K562 (cell line): ENCODE data around the gene ZNF513. TPM values are rescaled to one million over a fixed set of nuclear protein-coding genes. Genes with fewer than 3 reads are reported as not detected.

Experiments
- CBX3 ChIP-seq, 2 experiments: IDR thresholded peaks; 1 replicate in 1 of 2; 2 replicates in 1 of 2; pipeline ENCODE4 v1.6.1; 2012; ENCODE audit warnings: inconsistent platforms in 2 of 2, low read length in 2 of 2, borderline replicate concordance in 1 of 2, control low read depth in 1 of 2
- EHMT2 ChIP-seq: fragments of 450-650 bp; IDR thresholded peaks from 2 replicates; pipeline ENCODE4 v1.6.1; 2018; ENCODE audit warnings: antibody characterized with exemption
- EP400 ChIP-seq: fragments of 450-650 bp; IDR thresholded peaks from 2 replicates; pipeline ENCODE4 v1.6.1; 2017; ENCODE audit warnings: antibody characterized with exemption, mild to moderate bottlenecking, moderate library complexity
- GABPB2 ChIP-seq: fragments of 250-450 bp; sonication (Bioruptor Pico); conservative IDR thresholded peaks from 2 replicates; pipeline ENCODE4 v1.5.1; 2021; ENCODE audit warnings: mild to moderate bottlenecking
- IFI16 ChIP-seq: fragments of 250-450 bp; sonication (Bioruptor Pico); IDR thresholded peaks from 2 replicates; pipeline ENCODE4 v2.1.2; 2022; ENCODE audit warnings: mild to moderate bottlenecking, inconsistent platforms
- KDM5B ChIP-seq: fragments of 200-600 bp; sonication (generic); IDR thresholded peaks from 2 replicates; pipeline ENCODE4 v1.6.1; 2012; ENCODE audit warnings: low read depth, mild to moderate bottlenecking, moderate library complexity, low read length, control low read depth, inconsistent platforms; ENCODE audit not compliant: insufficient replicate concordance
- KLF10 ChIP-seq: fragments of 250-450 bp; sonication (Bioruptor Pico); IDR thresholded peaks from 2 replicates; pipeline ENCODE4 v1.6.1; 2021; ENCODE audit warnings: matching md5 sums
- NFRKB ChIP-seq: fragments of 450-650 bp; IDR thresholded peaks from 2 replicates; pipeline ENCODE4 v1.6.1; 2016; ENCODE audit warnings: low read depth
- TAF1 ChIP-seq: IDR thresholded peaks from 2 replicates; pipeline ENCODE4 v1.6.1; 2011; ENCODE audit warnings: mild to moderate bottlenecking, low read length, moderate library complexity; ENCODE audit not compliant: insufficient read depth, control insufficient read depth, severe bottlenecking; ENCODE audit errors: extremely low read depth
- ZC3H11A ChIP-seq: IDR thresholded peaks from 2 replicates; pipeline ENCODE4 v1.6.1; 2012; ENCODE audit warnings: low read depth, low read length, improper control_type of control experiment
- ZNF140 ChIP-seq: fragments of 250-450 bp; sonication (Bioruptor Pico); IDR thresholded peaks from 2 replicates; pipeline ENCODE4 v1.8.0; 2021; ENCODE audit warnings: moderate library complexity, mild to moderate bottlenecking, inconsistent platforms
- ZNF197 ChIP-seq: fragments of 200-800 bp; sonication (Bioruptor generic); IDR thresholded peaks from 2 replicates; pipeline ENCODE4 v1.6.1; 2016; ENCODE audit warnings: low read depth, missing genetic modification characterization, missing compliant biosample characterization
- ZNF707 ChIP-seq: fragments of 250-450 bp; sonication (Bioruptor Pico); conservative IDR thresholded peaks from 2 replicates; pipeline ENCODE4 v1.8.0; 2022; ENCODE audit warnings: inconsistent platforms, mild to moderate bottlenecking, moderate library complexity
- ZNF77 ChIP-seq: fragments of 250-450 bp; sonication (Bioruptor Pico); IDR thresholded peaks from 2 replicates; pipeline ENCODE4 v1.5.0; 2020
- polyA plus RNA-seq, 8 experiments: library from polyadenylated mRNA; depleted of rRNA in 4 of 8; stranded (reverse) in 5 of 8; unstranded in 3 of 8; fragments of >200 nt; fragmentation: Nextera tagmentation in 2 of 8; fragmentation: Illumina TruSeq in 1 of 8; extraction: Ambion mirVana in 2 of 8; extraction: Trizol in 1 of 8; gene quantifications; 2 replicates each; pipeline versions ENCODE4 v1.2.1 to v1.2.3, GENCODE V29; 2011 to 2014; ENCODE audit warnings: inconsistent platforms in 1 of 8, missing spikeins in 1 of 8
- total RNA-seq, 7 experiments: library from RNA; depleted of rRNA in 6 of 7; stranded (reverse); fragments of >200 nt in 6 of 7; fragmentation: Illumina TruSeq in 2 of 7; extraction: Trizol in 2 of 7; gene quantifications; 2 replicates each; pipeline versions ENCODE4 v1.2.1 to v1.2.3, GENCODE V29; 2011 to 2021; ENCODE audit warnings: low replicate concordance in 1 of 7
- TF ChIP-seq, protein P1 (sequence below): fragments of 450-650 bp; formaldehyde crosslinking; IDR thresholded peaks from 2 replicates; pipeline ENCODE4 v1.4.0; 2022; ENCODE audit warnings: mild to moderate bottlenecking, moderate library complexity
- TF ChIP-seq, protein P2 (sequence below): fragments of 450-650 bp; IDR thresholded peaks from 2 replicates; pipeline ENCODE4 v1.6.1; 2016; ENCODE audit warnings: borderline replicate concordance
- TF ChIP-seq, protein P3 (sequence below): fragments of 200-400 bp; formaldehyde crosslinking; IDR thresholded peaks from 2 replicates; pipeline ENCODE4 v1.6.1; 2017; ENCODE audit warnings: mild to moderate bottlenecking, low read depth, low read length, moderate library complexity
- TF ChIP-seq, protein P4 (sequence below): IDR thresholded peaks from 2 replicates; pipeline ENCODE4 v1.6.1; 2016; ENCODE audit warnings: missing genetic modification characterization, missing compliant biosample characterization
- TF ChIP-seq, protein P5 (sequence below), 3 experiments: IDR thresholded peaks in 2 of 3; conservative IDR thresholded peaks in 1 of 3; 2 replicates each; pipeline ENCODE4 v1.5.1; 2011 to 2012; ENCODE audit warnings: low read length in 3 of 3, mild to moderate bottlenecking in 3 of 3, control low read depth in 2 of 3, improper control_type of control experiment in 1 of 3, inconsistent platforms in 1 of 3, low read depth in 1 of 3, mixed read lengths in 1 of 3, moderate library complexity in 1 of 3; ENCODE audit not compliant: insufficient read depth in 2 of 3

Gene ZNF513
- total and polyA plus RNA-seq, 9 of the 15 experiments (the other 6 are each of a cell fraction or from before 2014, with no cell fraction given), result 0.04 to 13.6 (median 4.4) TPM

DNA sequence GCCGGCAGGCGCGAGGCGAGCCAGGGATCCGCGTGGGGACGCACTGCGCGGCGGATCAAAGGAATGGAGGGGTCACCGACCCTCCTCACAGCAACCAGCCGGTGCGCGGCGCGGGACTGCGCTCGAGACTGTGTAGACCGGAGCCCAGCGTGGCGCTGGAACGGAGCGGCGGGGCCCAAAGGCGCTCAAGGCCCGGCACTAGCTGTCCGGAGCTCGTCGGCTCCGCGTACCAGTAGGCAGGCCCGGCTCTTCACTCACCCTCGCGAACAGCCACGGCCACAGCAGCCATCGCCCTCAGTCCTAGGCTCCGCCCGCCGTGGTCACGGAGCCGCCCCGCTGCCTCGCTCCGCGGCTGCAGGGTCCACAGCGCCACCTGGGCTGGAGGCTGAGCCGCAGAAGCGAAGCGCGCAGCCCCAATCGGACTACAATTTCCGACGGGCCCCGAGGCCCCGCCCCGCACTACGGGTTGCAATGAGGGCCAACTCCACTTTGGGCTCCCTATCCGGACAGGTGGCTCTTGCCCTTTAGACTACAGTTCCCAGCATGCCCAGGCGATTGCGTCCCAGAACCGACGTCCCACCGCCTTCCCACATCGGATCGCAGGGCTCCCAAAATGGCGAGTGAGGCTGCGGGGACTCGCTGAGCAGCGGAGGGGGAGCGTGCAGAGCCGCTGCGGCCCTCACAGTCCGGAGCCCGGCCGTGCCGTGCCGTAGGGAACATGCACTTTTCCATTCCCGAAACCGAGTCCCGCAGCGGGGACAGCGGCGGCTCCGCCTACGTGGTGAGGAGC, 10.3 kb downstream of the ZNF513 start, which contains the start of the genes EIF2B4 and SNX17 (continued):
- no peak for TF ChIP-seq ZNF197 (CRISPR knock-in tag)
- TF ChIP-seq, protein P1, sequence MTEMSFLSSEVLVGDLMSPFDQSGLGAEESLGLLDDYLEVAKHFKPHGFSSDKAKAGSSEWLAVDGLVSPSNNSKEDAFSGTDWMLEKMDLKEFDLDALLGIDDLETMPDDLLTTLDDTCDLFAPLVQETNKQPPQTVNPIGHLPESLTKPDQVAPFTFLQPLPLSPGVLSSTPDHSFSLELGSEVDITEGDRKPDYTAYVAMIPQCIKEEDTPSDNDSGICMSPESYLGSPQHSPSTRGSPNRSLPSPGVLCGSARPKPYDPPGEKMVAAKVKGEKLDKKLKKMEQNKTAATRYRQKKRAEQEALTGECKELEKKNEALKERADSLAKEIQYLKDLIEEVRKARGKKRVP, result no peak
- TF ChIP-seq, protein P2, sequence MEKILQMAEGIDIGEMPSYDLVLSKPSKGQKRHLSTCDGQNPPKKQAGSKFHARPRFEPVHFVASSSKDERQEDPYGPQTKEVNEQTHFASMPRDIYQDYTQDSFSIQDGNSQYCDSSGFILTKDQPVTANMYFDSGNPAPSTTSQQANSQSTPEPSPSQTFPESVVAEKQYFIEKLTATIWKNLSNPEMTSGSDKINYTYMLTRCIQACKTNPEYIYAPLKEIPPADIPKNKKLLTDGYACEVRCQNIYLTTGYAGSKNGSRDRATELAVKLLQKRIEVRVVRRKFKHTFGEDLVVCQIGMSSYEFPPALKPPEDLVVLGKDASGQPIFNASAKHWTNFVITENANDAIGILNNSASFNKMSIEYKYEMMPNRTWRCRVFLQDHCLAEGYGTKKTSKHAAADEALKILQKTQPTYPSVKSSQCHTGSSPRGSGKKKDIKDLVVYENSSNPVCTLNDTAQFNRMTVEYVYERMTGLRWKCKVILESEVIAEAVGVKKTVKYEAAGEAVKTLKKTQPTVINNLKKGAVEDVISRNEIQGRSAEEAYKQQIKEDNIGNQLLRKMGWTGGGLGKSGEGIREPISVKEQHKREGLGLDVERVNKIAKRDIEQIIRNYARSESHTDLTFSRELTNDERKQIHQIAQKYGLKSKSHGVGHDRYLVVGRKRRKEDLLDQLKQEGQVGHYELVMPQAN, result peak; percentile 48; the same call in 1 of the 2 replicates
- no peak for TF ChIP-seq ZNF140 (CRISPR knock-in tag)
- TF ChIP-seq ZNF707 (CRISPR knock-in tag), result no peak
- TF ChIP-seq, protein P3, sequence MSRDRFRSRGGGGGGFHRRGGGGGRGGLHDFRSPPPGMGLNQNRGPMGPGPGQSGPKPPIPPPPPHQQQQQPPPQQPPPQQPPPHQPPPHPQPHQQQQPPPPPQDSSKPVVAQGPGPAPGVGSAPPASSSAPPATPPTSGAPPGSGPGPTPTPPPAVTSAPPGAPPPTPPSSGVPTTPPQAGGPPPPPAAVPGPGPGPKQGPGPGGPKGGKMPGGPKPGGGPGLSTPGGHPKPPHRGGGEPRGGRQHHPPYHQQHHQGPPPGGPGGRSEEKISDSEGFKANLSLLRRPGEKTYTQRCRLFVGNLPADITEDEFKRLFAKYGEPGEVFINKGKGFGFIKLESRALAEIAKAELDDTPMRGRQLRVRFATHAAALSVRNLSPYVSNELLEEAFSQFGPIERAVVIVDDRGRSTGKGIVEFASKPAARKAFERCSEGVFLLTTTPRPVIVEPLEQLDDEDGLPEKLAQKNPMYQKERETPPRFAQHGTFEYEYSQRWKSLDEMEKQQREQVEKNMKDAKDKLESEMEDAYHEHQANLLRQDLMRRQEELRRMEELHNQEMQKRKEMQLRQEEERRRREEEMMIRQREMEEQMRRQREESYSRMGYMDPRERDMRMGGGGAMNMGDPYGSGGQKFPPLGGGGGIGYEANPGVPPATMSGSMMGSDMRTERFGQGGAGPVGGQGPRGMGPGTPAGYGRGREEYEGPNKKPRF, result no peak
- TF ChIP-seq, protein P4, sequence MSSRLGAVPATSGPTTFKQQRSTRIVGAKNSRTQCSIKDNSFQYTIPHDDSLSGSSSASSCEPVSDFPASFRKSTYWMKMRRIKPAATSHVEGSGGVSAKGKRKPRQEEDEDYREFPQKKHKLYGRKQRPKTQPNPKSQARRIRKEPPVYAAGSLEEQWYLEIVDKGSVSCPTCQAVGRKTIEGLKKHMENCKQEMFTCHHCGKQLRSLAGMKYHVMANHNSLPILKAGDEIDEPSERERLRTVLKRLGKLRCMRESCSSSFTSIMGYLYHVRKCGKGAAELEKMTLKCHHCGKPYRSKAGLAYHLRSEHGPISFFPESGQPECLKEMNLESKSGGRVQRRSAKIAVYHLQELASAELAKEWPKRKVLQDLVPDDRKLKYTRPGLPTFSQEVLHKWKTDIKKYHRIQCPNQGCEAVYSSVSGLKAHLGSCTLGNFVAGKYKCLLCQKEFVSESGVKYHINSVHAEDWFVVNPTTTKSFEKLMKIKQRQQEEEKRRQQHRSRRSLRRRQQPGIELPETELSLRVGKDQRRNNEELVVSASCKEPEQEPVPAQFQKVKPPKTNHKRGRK (tag), result no peak
- TF ChIP-seq ZC3H11A, result no peak; the same call in 1 of the 2 replicates
- TF ChIP-seq KLF10, result no peak
- peak in 1 of 2 experiments; percentile 63; a peak in 1 of 3 replicates for TF ChIP-seq CBX3 (IDR thresholded peaks at IDR 0.05; ENCODE audit: borderline replicate concordance in 1 of 2, low read length in 2 of 2)
- no peak for TF ChIP-seq EHMT2
- TF ChIP-seq NFRKB, result peak; percentile 80
- peak; percentile 88 for TF ChIP-seq KDM5B
- TF ChIP-seq, protein P5, sequence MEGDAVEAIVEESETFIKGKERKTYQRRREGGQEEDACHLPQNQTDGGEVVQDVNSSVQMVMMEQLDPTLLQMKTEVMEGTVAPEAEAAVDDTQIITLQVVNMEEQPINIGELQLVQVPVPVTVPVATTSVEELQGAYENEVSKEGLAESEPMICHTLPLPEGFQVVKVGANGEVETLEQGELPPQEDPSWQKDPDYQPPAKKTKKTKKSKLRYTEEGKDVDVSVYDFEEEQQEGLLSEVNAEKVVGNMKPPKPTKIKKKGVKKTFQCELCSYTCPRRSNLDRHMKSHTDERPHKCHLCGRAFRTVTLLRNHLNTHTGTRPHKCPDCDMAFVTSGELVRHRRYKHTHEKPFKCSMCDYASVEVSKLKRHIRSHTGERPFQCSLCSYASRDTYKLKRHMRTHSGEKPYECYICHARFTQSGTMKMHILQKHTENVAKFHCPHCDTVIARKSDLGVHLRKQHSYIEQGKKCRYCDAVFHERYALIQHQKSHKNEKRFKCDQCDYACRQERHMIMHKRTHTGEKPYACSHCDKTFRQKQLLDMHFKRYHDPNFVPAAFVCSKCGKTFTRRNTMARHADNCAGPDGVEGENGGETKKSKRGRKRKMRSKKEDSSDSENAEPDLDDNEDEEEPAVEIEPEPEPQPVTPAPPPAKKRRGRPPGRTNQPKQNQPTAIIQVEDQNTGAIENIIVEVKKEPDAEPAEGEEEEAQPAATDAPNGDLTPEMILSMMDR (IDR thresholded peaks at IDR 0.05 in 2 of 3, conservative IDR thresholded peaks at IDR 0.05 in 1 of 3; ENCODE audit: insufficient read depth in 2 of 3, low read depth in 1 of 3, low read length in 3 of 3), result peak; percentile 92 to 97 (median 94)
- TF ChIP-seq GABPB2 (CRISPR knock-in tag), result no peak; the same call in 1 of the 2 replicates
- peak; percentile 89 for TF ChIP-seq EP400
- TF ChIP-seq IFI16 (CRISPR knock-in tag), result no peak
- peak; percentile 93 for TF ChIP-seq TAF1
- TF ChIP-seq ZNF77 (CRISPR knock-in tag), result no peak
